ENCODE results near the gene HELZ2.
"Not testable (repeated sequence)": the region's sequence is repeated elsewhere in the genome, so short reads cannot be mapped to it uniquely, and the experiment has no call there.

Gene HELZ2

GRCh38 chr20:63572788-63573646, 1.0 kb downstream of the HELZ2 start:
- peak; percentile 22 for TF ChIP-seq CTCF (IDR thresholded peaks at IDR 0.05; ENCODE audit: extremely low read depth, insufficient read depth, missing control alignments)
- in situ Hi-C loops (cut with MboI; ENCODE audit: low pct_unique_long_range_greater_than_20kb, low sequenced_read_pairs, unreplicated experiment) = no loop called here
- DNase-seq (ENCODE audit: low spot score) = no peak

- no peak for TF ChIP-seq CTCF (IDR thresholded peaks at IDR 0.05; ENCODE audit: extremely low read depth, insufficient read depth, missing control alignments)
- in situ Hi-C loops (cut with MboI; ENCODE audit: low pct_unique_long_range_greater_than_20kb, low sequenced_read_pairs, unreplicated experiment) = no loop called here
- DNase-seq (ENCODE audit: low spot score) = no peak
Measured at GRCh38 chr20:63572071-63572787, 1.8 kb downstream of the HELZ2 start.

- in situ Hi-C loops (cut with MboI; ENCODE audit: low pct_unique_long_range_greater_than_20kb, low sequenced_read_pairs, unreplicated experiment); DNase-seq (ENCODE audit: low spot score): not testable (repeated sequence)
Measured at GRCh38 chr20:63571087-63571478, 3.0 kb downstream of the HELZ2 start.

GRCh38 chr20:63570281-63571086, 3.6 kb downstream of the HELZ2 start:
- no peak for TF ChIP-seq CTCF (IDR thresholded peaks at IDR 0.05; ENCODE audit: extremely low read depth, insufficient read depth, missing control alignments)
- DNase-seq (ENCODE audit: low spot score) = no peak
- in situ Hi-C loops (cut with MboI; ENCODE audit: low pct_unique_long_range_greater_than_20kb, low sequenced_read_pairs, unreplicated experiment) = no loop called here

GRCh38 chr20:63568986-63569949, 4.8 kb downstream of the HELZ2 start:
- no peak for DNase-seq (ENCODE audit: low spot score)
- no peak for TF ChIP-seq CTCF (IDR thresholded peaks at IDR 0.05; ENCODE audit: extremely low read depth, insufficient read depth, missing control alignments)
- in situ Hi-C loops (cut with MboI; ENCODE audit: low pct_unique_long_range_greater_than_20kb, low sequenced_read_pairs, unreplicated experiment) = no loop called here

GRCh38 chr20:63568170-63568981, 5.7 kb downstream of the HELZ2 start:
- in situ Hi-C loops (cut with MboI; ENCODE audit: low pct_unique_long_range_greater_than_20kb, low sequenced_read_pairs, unreplicated experiment) = no loop called here
- TF ChIP-seq CTCF (IDR thresholded peaks at IDR 0.05; ENCODE audit: extremely low read depth, insufficient read depth, missing control alignments) = no peak
- no peak for DNase-seq (ENCODE audit: low spot score)

Data from GM13977 (cell line).